Stimulated activated CD8-positive, alpha-beta memory T cell treated with anti-CD3 and anti-CD28 coated beads, Interleukin-12 subunit alpha, Interleukin-12 subunit beta, amount 100 ng/mL, for 4 hours (primary cell): ENCODE data around the gene CHST11.
"Not testable (repeated sequence)": the region's sequence is repeated elsewhere in the genome, so short reads cannot be mapped to it uniquely, and the experiment has no call there.

Experiments
- DNase-seq: peaks from one replicate; pipeline ENCODE4 v3.0.0-alpha.2; 2020; ENCODE audit warnings: low read depth

CHST11 gene

DNA sequence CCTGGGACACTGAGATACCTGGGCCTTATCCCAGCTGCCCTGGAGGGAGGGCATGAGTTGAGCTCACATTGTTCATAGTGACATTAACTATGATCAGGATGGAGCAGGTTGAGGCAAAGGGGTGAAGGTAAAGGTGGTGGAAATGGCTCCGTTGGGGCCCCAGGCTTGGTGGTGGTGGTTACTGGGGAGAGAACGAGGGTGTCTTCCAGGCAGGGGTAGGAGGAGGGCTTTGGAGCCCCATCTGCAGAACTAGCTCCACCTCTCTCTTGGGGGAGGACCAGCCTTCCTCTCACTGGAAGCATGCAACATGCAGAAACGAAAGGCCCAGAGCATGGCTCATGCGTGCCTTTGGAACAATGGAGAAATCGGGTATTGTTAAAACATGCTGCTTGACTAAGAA lies 284.3 kb downstream of the CHST11 start:
- no peak for DNase-seq

DNA sequence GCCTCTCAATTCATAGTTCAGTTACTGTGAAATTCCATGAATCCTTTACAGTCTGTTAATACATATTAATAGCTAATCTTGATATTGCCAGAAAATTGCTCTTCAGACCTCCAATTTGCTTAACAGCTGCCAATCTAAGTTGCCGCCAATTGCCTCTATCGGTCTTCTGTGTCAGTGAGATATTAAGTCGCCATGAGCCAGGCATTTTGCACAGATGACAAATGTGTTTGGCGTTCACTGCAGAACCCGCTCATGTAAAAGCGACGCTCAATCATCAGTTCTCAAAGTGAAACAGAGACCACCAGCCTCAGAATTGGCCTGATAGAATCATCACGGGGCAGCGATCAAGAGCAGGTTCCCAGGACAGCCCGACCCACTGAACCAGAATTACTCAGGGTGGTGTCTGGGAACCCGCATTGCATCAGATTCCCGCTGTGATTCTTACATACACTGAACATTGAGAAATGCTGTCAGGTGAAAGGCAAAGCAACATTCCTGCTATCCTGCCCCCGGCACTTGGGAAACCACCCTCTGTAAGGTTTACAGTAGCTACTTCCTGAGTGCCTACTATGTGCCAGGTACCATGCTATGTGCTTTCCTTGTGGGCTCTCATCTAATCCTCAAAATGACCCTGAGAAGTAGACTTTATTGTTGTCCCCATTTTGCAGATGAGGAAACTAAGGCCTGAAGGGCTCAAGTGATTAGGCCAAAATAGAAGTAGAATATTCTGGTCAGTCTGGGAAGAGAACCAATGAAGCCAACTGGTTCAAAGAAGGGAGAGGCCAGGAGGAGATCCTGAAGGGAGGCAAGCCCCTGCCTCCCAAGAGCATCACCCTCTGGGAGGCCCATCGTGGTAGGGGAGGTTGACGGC lies 285.0 kb downstream of the CHST11 start:
- DNase-seq = no peak

DNA sequence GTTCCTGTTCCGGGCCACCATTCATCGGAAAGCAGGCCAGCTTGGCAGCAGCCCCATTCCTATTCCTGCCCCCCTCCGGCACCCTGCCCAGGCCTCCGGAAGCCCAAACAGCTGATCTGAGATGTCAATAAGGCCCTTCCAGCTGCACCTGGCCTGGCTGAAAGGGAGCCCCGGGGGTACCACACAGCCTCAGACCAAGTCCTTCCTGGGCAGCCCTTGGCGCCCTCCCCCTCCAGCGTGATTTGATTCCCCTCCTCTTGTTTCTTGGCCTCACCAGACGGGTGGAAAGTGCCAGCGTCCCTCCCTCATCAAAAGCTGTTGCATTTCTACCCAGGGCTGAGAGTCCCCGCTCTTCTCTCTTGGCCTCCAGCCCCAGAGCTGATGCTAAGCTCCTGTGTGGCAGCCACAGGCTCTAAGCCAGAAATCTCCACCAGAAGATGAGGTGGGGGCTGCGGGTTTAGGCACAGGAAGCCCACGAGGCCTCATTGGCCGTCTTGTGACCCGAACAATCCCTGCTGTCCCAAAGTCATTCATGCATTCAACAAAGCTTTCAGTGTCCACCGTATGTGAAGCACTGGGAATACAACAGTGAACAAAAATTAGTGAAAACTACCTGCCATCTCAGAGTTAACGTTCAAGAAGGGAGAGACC lies 285.9 kb downstream of the CHST11 start:
- no peak for DNase-seq

- no peak for DNase-seq
Observed at GRCh38 chr12:104743202-104743580, 286.4 kb downstream of the CHST11 start.

- not testable (repeated sequence) for DNase-seq
Observed at GRCh38 chr12:104743753-104744548, 287.2 kb downstream of the CHST11 start.

GRCh38 chr12:104746467-104747088 lies 289.8 kb downstream of the CHST11 start:
- DNase-seq = no peak

DNA sequence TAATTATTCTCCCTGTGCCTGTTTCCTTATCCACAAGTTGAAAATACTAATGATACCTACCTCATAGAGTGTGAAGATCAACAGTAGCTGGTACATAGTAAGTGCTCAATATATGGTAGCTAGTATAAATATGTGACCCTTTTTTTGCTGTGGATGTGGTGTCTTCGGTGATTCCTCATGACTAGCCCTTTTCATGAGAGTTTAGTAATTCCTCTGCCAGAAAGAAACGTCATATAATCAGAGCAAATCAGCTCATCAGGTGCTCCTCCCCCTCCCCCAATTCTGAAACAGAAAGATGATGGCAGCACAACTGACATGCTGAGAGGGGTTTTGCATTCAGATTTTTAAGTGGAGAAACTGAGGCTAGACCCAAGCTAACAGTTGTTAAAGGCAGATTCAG lies 290.6 kb downstream of the CHST11 start:
- no peak for DNase-seq

DNA sequence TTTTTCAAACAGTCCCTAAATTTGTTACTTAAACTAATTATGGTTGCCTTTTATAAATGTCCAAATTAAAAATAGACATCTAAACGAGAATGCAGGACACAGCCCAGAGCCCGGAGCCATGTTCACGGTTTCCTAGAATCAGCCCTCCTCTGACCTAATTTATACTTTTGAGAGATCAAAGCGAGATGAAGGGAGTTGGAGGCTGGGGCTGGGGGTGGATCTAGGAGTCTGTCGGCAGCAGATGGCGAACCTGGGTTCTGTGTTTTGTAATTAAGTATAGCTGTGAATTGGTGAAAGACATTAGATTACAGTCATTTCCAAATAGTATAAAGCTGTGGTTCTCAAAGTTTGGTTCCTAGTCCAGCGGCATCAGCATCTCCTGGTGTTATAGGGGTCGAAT lies 291.2 kb downstream of the CHST11 start:
- DNase-seq = no peak

DNA sequence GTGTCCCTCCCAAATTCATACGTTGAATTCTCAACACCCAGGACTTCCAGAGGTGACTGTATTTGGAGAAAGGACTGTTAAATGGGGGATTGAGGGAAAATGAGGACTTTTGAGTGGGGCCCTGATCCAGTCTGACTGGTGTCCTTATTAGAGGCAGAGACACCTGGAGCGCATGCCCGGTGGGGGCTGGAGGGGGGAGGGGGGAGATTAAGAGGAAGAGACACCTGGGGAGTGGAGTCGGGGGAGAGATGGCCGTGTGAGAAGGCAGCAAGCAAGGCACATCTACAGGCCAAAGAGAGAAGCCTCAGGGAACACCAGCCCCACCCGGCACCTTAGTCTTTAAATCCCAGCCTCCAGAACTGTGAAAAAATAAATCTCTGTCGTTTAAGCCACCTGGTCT lies 291.6 kb downstream of the CHST11 start:
- DNase-seq = no peak

GRCh38 chr12:104748790-104749189 lies 292.0 kb downstream of the CHST11 start:
- no peak for DNase-seq

GRCh38 chr12:104749545-104749944 lies 292.8 kb downstream of the CHST11 start:
- no peak for DNase-seq

- no peak for DNase-seq
Observed at GRCh38 chr12:104750061-104750460, 293.3 kb downstream of the CHST11 start.

DNA sequence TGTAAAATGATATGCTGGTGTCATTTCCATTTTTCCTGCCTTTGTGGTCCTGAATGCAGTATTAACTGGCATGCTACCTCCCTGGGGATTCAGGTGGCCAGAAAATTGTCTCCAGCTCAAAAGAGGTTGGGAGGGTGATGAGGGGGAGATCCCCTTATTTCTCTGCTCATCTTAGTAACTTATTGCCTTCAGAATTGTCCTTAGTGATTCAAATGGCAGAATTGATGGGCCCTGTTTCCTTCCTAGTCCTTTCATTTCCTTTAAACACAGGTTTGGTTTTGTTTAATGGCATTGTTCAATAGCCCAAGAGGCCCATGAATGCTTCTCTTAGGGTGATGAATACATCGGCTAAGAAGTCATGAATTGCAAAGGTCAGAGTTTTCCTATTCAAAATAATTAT lies 294.4 kb downstream of the CHST11 start:
- DNase-seq = no peak

DNA sequence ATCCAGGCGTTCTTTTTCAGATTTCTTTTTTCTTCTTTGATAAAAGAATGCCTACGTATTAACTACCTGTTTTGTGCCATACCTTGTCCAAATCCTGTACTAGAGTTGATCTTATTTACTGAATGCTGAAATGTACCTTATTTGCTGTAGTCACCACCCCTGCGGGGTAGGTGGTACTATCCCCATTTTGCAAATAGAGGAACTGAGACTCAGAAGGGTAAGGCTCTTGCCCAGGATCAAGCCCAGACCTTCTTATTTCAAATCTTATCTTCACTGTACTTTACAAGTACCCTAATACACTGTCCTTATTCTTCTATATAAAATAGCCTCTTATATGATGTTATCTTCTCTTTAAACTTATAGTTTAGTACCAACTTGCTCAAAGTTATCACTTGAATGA lies 294.8 kb downstream of the CHST11 start:
- DNase-seq = no peak

DNA sequence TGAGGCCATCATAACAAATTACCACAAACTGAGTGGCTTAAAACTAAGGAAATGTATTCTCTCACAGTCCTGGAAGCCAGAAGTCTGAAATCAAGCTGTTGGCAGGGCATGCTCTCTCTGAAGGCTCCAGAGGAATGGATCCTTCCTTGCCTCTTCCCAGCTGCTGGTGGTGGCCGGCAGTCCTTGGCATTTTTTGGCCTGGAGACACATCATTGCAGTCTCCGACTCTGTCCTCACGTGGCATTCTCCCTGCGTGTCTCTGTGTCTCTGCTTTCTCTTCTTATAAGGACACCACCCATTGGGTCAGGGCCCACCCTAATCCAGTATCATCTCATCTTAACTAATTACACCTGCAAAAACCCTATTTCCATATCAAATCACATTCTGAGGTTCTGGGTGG lies 295.3 kb downstream of the CHST11 start:
- no peak for DNase-seq

- DNase-seq = no peak
Observed at GRCh38 chr12:104752881-104753280, 296.1 kb downstream of the CHST11 start.

DNA sequence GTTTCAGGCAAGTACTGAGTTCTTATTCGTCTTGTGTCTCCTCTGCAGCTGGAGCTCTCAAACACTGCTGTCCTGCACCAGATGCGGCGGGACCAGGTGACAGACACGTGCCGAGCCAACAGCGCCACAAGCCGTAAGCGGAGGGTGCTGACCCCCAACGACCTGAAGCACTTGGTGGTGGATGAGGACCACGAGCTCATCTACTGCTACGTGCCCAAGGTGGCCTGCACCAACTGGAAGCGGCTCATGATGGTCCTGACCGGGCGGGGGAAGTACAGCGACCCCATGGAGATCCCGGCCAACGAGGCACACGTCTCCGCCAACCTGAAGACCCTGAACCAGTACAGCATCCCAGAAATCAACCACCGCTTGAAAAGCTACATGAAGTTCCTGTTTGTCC lies 300.2 kb downstream of the CHST11 start:
- no peak for DNase-seq

GRCh38 chr12:104758771-104759170 lies 302.0 kb downstream of the CHST11 start:
- no peak for DNase-seq

DNA sequence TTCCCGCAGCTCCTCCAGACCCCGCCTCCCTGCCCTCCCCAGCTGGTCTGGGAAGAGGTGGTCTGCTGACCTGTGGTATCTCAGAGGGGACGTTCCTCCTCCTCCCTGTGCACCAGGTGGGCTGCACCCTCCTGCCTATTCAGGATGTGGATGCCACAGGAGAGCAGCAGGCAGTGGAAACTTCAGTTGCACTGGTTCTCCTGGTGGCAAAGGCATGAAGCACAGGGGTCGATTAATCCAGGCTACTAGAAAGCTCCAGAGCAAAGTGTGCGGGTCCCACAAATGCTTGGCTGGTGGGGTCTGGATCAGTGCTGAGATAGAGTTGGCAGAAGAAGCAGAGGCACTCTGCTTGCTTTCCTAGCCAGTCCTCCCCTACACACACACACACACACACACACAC lies 304.3 kb downstream of the CHST11 start:
- no peak for DNase-seq

DNA sequence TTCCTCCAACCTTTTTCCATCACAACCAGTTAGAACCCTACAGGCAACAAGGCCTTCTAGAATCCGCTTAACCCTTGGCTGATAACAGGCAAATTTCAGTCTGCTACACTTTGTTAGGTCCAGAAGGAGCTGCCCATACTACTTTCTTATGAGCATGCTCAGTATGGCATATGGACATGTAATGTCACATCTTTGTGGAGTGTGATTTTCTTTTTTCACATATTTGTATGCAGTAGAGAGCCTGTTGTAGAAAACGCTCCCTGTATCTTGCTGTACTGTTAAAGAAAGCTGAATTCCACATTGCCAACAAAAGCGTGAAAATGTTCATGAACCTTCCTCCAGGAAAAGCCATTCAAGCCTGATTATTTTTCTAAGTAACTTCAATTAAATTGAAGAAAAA lies 304.9 kb downstream of the CHST11 start:
- no peak for DNase-seq

DNA sequence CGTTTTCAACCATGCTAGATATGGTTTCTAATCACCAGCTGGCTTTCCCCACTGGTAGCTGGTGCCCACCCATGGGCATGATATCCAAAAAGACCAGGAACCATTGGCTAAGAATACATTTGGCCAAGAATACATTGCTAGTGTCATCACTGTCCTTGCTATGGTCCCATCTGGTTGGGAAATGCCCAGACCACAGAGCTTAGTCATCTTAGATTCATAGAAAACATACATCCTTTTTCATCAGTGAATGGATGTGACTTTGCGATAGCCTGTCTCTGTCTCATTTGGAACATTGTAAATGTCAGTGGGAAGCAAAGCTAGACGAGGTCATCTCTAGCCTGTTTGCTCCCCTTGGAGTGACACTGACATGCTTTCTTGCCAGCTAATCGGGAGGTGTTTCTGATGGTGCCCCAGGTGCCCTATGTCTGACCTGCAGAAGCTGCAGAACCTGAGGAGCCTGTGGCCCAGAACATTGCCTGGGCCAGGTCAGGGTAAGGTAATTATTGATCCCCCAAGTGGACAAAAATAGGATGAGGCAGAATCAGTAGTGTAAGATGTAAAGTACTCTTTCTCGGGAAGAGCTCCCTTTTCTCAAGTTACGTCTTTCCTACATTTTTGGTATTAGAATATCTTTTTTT lies 306.5 kb downstream of the CHST11 start:
- DNase-seq = no peak
